ENCODE data around the gene MPPED1. TPM values are rescaled to one million over a fixed set of nuclear protein-coding genes. Genes with fewer than 3 reads are reported as not detected.

Gene MPPED1
- total RNA-seq, 6 donors from 2014 or later = not detected

DNA sequence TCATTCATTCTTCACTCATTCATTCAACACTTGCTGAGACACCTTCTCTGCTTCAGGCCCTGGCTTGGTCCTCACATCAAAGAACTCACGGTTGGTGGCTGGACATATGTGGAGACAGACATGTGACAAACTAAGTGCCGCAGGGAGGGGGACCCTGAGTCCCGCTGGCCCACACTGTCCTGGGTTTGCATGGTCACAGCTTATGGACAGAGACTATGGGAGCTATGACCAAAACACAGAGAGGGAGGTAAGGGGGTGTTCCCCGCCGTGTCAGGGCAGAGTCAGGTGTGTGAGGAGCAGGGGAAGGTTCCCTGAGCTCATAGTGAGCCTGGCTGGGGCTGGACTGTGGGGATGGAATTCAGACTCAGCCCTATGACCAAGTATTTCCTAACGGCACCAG, 123.1 kb downstream of the MPPED1 start:
- TF ChIP-seq, protein P1, sequence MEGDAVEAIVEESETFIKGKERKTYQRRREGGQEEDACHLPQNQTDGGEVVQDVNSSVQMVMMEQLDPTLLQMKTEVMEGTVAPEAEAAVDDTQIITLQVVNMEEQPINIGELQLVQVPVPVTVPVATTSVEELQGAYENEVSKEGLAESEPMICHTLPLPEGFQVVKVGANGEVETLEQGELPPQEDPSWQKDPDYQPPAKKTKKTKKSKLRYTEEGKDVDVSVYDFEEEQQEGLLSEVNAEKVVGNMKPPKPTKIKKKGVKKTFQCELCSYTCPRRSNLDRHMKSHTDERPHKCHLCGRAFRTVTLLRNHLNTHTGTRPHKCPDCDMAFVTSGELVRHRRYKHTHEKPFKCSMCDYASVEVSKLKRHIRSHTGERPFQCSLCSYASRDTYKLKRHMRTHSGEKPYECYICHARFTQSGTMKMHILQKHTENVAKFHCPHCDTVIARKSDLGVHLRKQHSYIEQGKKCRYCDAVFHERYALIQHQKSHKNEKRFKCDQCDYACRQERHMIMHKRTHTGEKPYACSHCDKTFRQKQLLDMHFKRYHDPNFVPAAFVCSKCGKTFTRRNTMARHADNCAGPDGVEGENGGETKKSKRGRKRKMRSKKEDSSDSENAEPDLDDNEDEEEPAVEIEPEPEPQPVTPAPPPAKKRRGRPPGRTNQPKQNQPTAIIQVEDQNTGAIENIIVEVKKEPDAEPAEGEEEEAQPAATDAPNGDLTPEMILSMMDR (IDR thresholded peaks at IDR 0.05) = no peak
- no peak for TF ChIP-seq POLR2AphosphoS5 (IDR thresholded peaks at IDR 0.05)
- TF ChIP-seq POLR2A (IDR thresholded peaks at IDR 0.05) = no peak
- TF ChIP-seq EP300 (IDR thresholded peaks at IDR 0.05) = no peak
- ATAC-seq (ENCODE audit: low FRiP score in 2 of 2) = no peak
- WGBS, 2 donors = 82 to 87% methylated on average over 6 of the region's 6 CpGs
- H3K4me3 ChIP-seq = no peak overlapping the region
- H3K27ac ChIP-seq = no peak overlapping the region
- no peaks in the 10 kb centered on the region for H3K4me1 ChIP-seq
- no peaks in the 10 kb centered on the region for H3K27me3 ChIP-seq
- H3K36me3 ChIP-seq = no peaks in the 10 kb centered on the region
- DNase-seq = no peak
- no peaks in the 10 kb centered on the region for H3K9me3 ChIP-seq

DNA sequence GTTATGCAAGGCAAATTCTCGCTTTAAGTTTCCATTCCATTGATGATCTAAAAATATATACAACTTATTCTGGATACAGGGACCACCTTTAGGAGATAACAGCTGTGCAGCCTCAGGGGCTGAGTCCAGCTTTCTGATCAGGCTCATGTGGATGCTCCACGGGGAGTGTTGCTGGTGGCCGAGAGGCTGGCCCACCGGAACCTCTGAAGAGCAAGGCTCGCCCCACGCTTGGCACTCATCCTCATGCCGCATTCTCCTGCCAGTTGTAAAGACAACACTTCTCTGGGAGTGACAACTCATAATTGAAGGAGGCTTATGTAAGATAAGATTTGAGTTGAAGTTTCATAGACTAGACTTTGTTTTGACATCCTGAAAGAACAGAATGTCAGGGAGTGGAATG, 123.5 kb downstream of the MPPED1 start:
- TF ChIP-seq POLR2AphosphoS5 (IDR thresholded peaks at IDR 0.05) (no peak), POLR2A (IDR thresholded peaks at IDR 0.05) (no peak), EP300 (IDR thresholded peaks at IDR 0.05) (no peak)
- TF ChIP-seq, protein P1 (IDR thresholded peaks at IDR 0.05) = no peak
- 86 to 88% methylated on average over 7 of the region's 7 CpGs for WGBS, 2 donors
- ATAC-seq (ENCODE audit: low FRiP score in 2 of 2) = no peak
- DNase-seq = no peak
- no peaks in the 10 kb centered on the region for H3K27me3 ChIP-seq
- no peaks in the 10 kb centered on the region for H3K4me1 ChIP-seq
- no peak overlapping the region for H3K4me3 ChIP-seq
- H3K36me3 ChIP-seq = no peaks in the 10 kb centered on the region
- no peaks in the 10 kb centered on the region for H3K9me3 ChIP-seq
- no peak overlapping the region for H3K27ac ChIP-seq

DNA sequence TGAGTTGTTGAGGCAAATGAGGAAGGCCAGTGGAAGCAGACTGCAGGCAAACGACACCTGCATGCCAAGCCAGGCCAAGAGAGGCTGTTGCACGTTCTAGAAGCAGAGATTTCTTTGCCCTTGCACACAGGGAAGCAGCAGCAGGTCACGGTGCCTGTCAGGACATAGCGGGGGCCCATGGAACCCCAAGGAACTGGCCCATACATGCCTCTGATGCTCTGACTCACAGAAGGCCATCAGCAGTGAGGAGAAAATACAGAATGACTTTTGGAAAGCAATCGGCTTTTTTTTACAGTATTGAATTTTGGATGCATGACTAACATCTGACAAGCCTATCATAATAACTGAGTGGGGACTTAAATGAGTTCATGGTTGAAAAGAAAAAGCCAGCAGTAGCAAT, 123.9 kb downstream of the MPPED1 start:
- Histone ChIP-seq H3K27me3 (no peaks in the 10 kb centered on the region), H3K4me3 (no peak overlapping the region), H3K4me1 (no peaks in the 10 kb centered on the region), H3K36me3 (no peaks in the 10 kb centered on the region), H3K9me3 (no peaks in the 10 kb centered on the region), H3K27ac (no peak overlapping the region)
- 70 to 74% methylated on average over 5 of the region's 5 CpGs for WGBS, 2 donors
- TF ChIP-seq EP300 (IDR thresholded peaks at IDR 0.05) = no peak
- TF ChIP-seq POLR2A (IDR thresholded peaks at IDR 0.05) = no peak
- TF ChIP-seq, protein P1 (IDR thresholded peaks at IDR 0.05) = no peak
- no peak for TF ChIP-seq POLR2AphosphoS5 (IDR thresholded peaks at IDR 0.05)
- ATAC-seq (ENCODE audit: low FRiP score in 2 of 2) (no peak), DNase-seq (no peak)

DNA sequence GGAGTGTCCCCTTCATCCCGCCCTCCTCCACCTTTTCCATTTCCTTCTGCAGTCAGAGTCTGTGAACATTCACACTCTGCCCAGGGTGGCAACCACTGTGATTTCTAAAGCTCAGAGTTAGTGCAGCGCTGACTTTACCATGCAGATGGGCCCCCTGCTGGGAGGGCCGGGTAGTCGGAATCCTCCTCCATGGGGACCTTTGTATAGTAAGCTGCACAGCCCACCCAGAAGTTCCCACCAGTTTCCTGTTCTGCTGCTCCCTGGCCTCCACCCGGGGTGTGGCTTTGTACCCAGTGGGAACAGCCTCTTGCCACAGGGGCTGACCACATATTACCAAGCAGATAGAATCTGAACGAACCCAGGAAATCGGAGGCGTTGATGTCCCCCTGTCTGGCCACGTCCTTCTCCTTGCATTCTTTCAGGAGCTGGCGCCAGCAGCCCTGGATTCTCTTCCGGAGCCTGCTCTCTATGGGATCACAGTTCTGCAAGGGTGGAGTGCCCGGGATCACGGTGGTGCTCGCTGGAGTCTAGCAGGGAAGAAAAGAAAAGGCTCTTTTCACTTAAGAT, 125.3 kb downstream of the MPPED1 start:
- TF ChIP-seq POLR2A (IDR thresholded peaks at IDR 0.05) (no peak), EP300 (IDR thresholded peaks at IDR 0.05) (no peak), POLR2AphosphoS5 (IDR thresholded peaks at IDR 0.05) (no peak)
- TF ChIP-seq, protein P1 (IDR thresholded peaks at IDR 0.05) = no peak
- Histone ChIP-seq H3K9me3 (no peaks in the 10 kb centered on the region), H3K4me1 (no peaks in the 10 kb centered on the region), H3K27ac (no peak overlapping the region), H3K36me3 (no peaks in the 10 kb centered on the region), H3K27me3 (no peaks in the 10 kb centered on the region), H3K4me3 (no peak overlapping the region)
- whole genome bisulfite sequencing, 2 donors = 80 to 81% methylated on average over 14 of the region's 14 CpGs
- ATAC-seq (ENCODE audit: low FRiP score in 2 of 2) (no peak), DNase-seq (no peak)

Measured in upper lobe of left lung (tissue), 6 donors.